ENCODE results near the gene SIPA1L3.
"Not testable (repeated sequence)": the region's sequence is repeated elsewhere in the genome, so short reads cannot be mapped to it uniquely, and the experiment has no call there.

Gene SIPA1L3

DNA sequence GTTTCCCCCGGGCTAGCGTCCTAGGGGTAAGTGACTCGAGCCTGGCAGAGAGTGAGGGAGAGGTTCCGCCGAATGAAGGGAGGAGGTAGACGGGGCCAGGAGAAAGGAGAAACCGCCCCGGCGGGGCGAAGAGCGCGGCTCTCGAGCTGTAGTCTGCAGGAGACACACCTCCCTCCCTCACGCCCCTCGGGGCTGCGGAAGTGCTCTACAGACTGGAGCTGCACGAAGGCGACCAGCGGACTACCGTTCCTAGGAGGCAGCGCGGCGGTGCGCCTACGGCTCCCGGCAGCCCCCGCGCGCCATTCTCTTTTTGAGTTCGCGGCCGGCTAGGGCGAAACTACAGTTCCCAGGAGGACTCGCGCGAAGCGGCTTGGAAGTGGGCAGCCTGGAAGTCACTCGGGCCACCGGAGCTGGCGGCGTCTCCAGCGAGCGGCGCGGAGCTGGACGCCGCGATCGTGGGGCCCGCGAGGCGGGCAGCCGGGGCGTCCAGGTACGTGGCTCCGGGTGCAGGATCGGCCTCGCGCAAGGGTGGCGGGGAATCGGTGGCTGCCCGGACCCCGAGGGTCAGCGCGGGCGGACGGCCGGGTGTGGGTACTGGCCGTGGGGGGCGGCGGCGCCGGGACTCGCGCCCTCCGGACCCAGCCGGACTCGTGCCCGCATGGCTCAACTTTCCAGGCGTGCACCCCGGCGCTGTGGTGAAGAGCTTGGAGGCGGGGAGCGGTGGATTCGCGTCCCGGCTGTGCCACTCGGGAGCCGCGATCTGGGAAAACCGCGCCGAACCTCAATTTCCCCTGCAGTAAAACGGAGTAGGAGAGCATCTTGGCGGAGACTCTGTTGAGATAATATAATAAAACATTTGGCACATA, at the start of gene SIPA1L3:
Gene SIPA1L3, plus strand, starts transcription at position 340 of the 866 bp plus-strand sequence. CDS start 174,358 bp downstream, outside the sequence.
- DNase-seq (ENCODE audit: low read depth): peak; percentile 61

GRCh38 chr19:37864501-37864900, 42.5 kb upstream of the SIPA1L3 start:
- DNase-seq (ENCODE audit: low read depth): no peak

DNA sequence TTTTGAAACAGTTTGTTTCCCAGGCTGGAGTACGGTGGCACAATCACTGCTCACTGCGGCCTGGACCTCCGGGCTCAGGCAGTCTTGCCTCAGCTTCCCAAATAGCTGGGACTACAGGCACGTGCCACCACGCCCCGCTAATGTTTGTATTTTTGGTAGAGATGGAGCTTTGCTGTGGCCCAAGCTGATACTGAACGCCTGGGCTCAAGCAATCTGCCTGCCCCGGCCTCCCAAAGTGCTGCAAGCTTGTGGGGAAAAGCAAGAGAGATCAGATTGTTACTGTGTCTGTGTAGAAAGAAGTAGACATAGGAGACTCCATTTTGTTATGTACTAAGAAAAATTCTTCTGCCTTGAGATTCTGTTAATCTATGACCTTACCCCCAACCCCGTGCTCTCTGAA, 41.1 kb upstream of the SIPA1L3 start:
- not testable (repeated sequence) for DNase-seq (ENCODE audit: low read depth)

- no peak for DNase-seq (ENCODE audit: low read depth)
Measured at GRCh38 chr19:37867831-37868230, 39.2 kb upstream of the SIPA1L3 start.

DNA sequence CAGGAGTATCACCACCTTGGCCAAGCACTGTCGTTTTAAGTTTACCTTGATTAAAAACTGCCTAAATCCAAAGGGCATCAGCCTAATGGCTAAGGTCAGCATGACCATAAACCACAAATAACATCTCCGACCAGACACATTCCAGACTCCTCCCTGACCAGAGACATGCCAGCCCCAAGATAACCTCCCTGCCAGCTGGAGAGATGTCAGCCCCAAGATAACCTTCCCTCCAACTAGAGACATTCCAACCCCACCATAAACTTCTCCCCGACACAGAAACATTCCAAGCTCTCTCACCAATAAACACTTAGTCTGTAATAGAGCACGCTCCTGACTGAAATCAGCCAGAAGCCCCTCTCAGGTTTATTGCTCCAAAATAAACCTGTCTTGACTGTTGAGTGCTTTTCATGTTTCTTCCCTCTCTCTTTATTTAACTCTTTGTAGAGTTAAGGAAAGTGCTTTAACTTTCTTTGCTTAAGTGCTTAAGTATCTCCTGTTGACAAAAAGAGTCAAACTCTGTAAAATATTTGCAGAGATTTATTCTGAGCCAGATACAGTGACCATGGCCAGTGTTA, 37.2 kb upstream of the SIPA1L3 start:
- no peak for DNase-seq (ENCODE audit: low read depth)

GRCh38 chr19:37872383-37872782, 34.6 kb upstream of the SIPA1L3 start:
- no peak for DNase-seq (ENCODE audit: low read depth)

- DNase-seq (ENCODE audit: low read depth): no peak
Measured at GRCh38 chr19:37874784-37875183, 32.2 kb upstream of the SIPA1L3 start.

DNA sequence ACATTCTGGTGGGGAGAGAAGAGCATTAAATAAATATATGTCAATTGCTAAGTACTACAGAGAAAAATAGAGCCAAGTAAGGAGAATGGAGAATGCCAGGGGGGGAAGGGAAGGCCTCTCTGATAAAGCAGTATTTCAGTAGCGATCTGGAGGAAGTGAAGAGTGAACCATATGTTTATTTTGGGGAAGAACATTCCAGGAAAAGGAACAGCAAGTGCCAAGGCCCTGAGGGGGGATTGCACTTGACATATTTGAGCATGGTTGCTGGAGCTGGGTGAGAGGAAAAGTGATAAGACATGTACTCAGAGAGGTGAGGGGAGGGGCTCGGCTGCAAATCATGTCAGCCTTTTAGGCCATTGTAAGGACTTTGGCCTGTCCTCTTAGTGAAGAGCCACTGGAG, 31.0 kb upstream of the SIPA1L3 start:
- no peak for DNase-seq (ENCODE audit: low read depth)

- DNase-seq (ENCODE audit: low read depth): no peak
Measured at GRCh38 chr19:37877147-37877546, 29.9 kb upstream of the SIPA1L3 start.

GRCh38 chr19:37885392-37885791, 21.6 kb upstream of the SIPA1L3 start:
- no peak for DNase-seq (ENCODE audit: low read depth)

DNA sequence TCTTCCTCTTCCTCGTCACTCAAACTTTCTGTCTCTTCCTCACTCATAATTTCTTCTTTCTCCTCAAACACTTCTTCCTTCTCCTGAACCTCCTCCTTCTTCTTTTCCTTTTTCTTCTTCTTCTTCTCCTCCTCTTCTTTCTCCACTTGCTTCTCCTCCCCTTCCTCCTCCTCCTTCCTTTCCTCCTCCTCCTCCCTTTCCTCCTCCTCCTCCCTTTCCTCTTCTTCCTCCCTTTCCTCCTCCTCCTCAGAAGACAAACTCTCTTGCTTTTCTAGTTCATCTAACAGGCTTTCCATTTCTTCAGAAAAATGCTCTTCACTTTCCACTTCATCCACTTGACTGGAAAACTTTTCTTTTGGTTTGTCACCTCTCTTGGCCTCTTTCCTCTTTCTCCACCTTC, 20.4 kb upstream of the SIPA1L3 start:
- DNase-seq (ENCODE audit: low read depth): no peak

DNA sequence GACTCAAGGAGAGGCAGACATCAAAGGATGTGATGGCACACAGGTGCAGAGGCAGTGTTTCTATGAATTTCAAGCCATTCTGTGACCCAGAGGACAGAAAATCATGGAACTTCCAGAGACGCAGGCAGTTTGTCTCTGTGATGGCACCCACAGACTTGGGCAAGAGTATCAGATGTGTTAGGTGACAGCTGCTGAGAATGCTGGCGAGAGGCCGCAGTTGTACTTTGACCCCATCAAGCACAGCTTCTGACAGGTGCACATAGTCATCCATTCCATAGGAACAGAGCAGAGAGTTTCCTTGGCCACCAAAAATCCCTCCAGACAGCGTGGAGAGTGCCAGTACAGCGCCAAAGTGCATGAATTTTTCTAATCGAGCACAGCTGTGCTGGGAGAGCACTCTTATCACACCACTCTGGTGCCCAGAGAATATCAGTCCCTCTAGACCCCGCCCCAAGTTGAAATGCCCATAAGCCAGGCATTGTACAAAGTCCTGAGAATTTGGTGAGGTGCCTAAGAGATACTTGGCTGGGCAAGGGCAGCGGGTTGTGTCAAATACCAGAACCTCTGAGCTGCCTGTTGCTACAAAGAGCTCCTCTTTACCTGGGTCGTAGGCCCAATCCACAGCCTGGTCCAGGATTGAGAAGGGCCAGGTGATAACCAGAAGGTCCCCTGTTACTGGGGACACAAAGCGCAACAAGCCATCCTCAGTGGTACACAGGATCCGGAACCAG, 13.0 kb upstream of the SIPA1L3 start:
- DNase-seq (ENCODE audit: low read depth): no peak

GRCh38 chr19:37896180-37896579, 10.8 kb upstream of the SIPA1L3 start:
- no peak for DNase-seq (ENCODE audit: low read depth)

GRCh38 chr19:37899453-37899852, 7.6 kb upstream of the SIPA1L3 start:
- DNase-seq (ENCODE audit: low read depth): no peak

DNA sequence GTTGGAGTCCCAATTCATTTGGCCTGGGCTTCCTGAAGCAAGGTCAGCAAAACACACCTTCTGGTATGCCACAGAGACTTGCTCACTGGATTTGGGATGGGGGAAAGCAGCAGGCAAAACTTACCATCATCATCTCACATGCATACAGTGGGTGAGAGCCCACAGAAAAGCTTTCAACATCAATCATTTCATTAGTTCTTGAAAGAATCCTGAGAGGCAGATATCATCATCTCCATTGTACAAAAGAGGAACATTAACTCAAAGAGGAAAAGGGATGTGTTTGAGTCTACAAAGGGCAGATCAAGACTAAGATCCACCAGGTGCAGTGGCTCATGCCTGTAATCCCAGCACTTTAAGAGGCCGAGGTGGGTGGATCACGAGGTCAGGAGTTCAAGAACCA, 7.0 kb upstream of the SIPA1L3 start:
- no peak for DNase-seq (ENCODE audit: low read depth)

- no peak for DNase-seq (ENCODE audit: low read depth)
Measured at GRCh38 chr19:37902668-37903067, 4.3 kb upstream of the SIPA1L3 start.

GRCh38 chr19:37903096-37903495, 3.9 kb upstream of the SIPA1L3 start:
- no peak for DNase-seq (ENCODE audit: low read depth)

DNA sequence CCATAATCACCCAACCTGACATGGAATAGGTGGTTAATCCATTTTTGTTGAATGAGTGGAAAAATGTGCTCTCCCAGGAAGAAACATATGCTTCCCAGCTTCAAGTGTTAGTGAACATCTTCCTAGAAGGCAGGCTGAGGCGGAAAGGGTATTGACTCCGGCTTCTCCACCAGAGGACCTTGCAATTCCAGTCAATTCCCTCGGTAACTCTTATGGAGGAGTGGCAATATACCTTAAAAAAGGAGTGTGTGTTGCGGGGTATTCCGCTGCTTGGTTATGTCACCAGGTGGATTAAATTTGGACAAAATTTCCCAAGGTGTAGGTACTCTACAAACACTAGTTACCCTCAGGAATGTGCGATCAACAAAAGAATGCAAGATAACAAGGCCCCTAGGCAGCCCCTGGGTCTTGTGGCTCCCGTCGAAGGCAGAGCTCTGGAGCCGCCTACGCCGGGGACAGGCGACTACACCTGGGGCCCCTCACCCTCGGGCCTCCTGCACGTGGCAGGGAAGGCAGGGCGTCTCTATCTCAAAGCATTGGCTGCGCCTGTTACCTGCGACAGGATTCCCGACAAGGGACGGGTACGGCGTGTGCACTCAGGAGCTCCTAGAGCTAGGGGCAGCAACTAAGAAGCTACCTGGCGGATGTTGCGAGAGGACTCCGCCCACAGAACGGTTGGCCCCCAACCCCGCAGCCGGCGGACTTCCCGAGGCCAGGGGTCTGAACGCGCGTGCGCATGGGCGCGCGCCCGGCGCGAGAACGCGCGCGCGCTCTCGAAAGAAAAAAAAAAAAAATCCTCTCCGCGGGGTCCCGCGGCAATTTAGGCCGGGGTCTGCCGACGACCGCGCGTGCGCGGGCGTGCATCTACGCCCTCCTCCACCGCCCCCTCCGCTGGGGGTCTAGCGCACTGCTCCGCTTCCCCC, 801 bp upstream of the SIPA1L3 start, which contains the start of gene WDR87:
Gene WDR87, minus strand, starts transcription at position 649 of the 923 bp plus-strand sequence. CDS start 8,355 bp downstream, outside the sequence.
- DNase-seq (ENCODE audit: low read depth): no peak

DNA sequence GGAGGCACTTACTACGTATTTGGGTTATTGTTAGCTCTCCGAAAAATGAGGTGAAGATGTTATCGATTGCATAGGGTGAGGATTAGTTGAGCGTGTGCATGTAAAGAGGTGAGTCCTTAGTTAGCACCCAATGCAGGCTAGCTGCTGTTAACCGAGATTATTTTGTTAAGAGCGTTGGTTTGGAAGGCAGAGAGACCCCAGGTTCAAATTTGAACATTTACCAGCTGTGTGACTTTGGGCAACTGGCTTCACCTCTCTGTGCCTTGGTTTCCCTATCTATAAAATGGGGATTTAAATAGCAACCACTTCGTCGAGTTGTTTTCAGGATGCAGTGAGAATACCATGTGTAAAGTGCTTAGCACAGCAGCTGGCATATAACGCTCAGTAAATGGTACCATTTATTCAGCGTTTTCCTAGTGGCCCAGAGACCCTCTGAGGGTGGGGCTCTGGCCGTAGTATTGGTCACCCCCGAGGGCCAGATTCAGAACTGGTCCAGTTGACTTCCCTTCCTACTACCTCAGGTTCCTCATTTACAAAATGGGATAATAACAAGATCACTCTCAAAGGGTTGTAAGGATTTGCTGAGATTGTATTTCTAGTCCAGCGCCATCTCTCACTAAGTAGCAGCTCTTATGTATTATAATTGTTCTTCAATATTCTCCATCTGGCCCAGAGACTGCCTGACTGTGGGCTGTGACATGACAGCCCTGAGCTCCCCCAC, 887 bp downstream of the SIPA1L3 start:
- no peak for DNase-seq (ENCODE audit: low read depth)

DNA sequence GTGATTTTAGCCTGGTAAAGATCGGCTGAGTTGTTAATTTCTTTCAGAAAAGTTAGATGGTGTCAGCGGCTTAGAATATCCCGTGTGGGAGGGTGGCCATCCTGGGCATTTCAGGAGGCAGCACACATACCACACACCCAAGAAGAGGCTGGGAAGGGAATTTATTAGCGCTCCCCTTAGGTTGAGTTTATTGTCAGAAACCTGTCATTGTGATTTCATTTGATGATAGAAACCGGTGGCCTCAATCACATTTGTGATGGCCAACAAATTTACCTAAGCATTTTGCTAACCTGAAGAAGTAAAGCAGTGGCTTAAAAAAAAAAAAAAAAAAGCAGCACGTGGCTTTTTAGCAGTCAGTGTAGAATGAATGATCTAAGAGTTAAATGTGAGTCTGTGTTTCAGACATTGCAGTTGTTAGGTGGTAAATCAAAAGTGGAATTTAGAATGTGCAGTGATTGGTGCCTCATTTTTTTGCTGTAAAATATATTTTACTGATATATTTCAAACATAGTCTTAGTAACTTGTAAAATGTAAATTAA, 2.7 kb downstream of the SIPA1L3 start:
- no peak for DNase-seq (ENCODE audit: low read depth)

DNA sequence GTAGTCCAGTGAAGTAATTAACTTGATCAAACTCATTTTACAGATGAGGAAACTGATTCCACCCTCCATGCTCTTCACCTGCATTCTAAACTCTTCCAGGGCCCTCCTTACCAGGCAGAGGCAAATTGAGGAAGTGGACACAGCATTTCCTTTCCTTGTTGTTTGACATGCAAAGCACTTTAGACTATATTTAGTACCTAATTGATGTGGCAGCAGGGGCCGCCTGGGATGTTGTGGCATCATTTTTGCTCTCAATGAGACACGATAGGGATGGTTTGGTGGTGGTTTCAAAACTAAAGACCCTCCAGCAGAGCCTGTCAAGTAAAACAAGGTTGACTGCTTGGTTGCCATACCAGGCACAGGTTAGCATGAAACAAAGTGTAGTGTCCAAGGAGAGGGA, 7.9 kb downstream of the SIPA1L3 start:
- no peak for DNase-seq (ENCODE audit: low read depth)
